OCI-LY3 (cell line): ENCODE data around the gene SCN4A.

ENCODE experiments used
- EZH2phosphoT487 ChIP-seq: fragments of 200-600 bp; shearing (Covaris generic); IDR thresholded peaks from 2 replicates; pipeline ENCODE4 v1.6.1; 2018; ENCODE audit warnings: antibody characterized with exemption, mixed run types, low read depth
- TF ChIP-seq, protein P1 (sequence below): fragments of 200-600, 300-600 bp; sonication (generic); IDR thresholded peaks from 2 replicates; pipeline ENCODE4 v1.5.1; 2014; ENCODE audit warnings: antibody characterized with exemption, low read length, low read depth

DNA sequence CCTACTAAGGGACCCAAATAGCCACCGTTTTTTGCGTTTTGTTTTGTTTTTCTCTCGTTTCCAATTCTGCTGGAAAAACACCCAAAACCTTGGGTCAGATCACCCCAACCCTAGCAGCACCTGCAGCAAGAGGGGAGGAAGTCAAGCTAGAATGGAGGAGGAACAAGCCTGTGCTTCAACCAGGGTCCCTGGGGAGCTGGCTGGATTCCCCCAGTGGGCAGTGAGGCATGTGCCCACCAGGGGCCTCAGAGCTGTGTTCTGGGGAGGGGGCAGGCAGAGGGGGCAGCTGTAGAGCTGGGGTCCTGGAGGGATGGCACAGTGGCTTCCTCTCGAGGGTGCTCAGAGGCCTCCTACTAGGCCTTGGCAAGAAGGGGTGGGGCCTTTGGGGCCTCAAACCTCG, 47.1 kb downstream of the SCN4A start:
- TF ChIP-seq, protein P1, sequence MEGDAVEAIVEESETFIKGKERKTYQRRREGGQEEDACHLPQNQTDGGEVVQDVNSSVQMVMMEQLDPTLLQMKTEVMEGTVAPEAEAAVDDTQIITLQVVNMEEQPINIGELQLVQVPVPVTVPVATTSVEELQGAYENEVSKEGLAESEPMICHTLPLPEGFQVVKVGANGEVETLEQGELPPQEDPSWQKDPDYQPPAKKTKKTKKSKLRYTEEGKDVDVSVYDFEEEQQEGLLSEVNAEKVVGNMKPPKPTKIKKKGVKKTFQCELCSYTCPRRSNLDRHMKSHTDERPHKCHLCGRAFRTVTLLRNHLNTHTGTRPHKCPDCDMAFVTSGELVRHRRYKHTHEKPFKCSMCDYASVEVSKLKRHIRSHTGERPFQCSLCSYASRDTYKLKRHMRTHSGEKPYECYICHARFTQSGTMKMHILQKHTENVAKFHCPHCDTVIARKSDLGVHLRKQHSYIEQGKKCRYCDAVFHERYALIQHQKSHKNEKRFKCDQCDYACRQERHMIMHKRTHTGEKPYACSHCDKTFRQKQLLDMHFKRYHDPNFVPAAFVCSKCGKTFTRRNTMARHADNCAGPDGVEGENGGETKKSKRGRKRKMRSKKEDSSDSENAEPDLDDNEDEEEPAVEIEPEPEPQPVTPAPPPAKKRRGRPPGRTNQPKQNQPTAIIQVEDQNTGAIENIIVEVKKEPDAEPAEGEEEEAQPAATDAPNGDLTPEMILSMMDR, result no peak
- TF ChIP-seq EZH2phosphoT487, result no peak
